ENCODE measurements around the gene FOXP2.
"Not testable (repeated sequence)": the region's sequence is repeated elsewhere in the genome, so short reads cannot be mapped to it uniquely, and the experiment has no call there.

FOXP2 gene

GRCh38 chr7:114598946-114599345, 184.3 kb downstream of the FOXP2 start:
- DNase-seq, result no peak

DNA sequence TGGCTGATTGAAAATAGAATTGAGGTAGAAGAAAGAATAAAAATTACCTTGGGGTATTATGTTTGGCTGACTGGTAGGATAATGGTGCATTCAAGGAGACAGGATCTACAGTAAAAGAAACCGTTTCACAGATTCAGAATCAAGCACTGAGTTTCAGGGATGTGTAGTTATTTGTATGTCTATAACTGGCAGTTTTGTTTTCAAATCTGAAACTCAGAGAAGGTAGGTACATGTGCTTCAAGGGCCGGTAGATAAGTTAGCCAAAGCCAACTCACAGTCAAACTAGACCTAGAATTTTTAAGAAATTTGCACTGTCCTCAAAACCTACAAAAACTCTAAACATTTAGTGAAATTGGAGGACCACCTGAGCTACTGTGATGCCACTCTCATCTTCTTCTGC, 191.5 kb downstream of the FOXP2 start:
- DNase-seq, result no peak

GRCh38 chr7:114608822-114609221, 194.2 kb downstream of the FOXP2 start:
- DNase-seq, result not testable (repeated sequence)

DNA sequence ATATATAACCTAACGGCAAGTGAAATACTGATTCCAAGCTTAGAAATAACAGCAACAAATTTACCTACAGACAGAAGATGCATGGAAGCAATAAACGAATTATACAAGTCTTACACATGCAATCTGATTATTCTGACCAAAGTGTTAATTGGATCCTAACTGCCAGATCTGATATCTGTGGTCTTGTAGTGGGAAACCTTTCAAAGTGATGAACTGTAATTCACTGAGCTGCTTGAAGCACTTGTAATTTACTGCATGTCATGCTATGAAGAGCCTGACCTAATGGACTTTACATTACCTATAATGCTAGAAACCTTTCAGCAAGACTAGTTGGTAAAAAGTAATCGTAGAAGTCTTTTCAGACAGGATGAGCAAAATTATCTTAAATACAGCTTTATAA, 205.6 kb downstream of the FOXP2 start:
- DNase-seq, result no peak

GRCh38 chr7:114622221-114622620, 207.6 kb downstream of the FOXP2 start:
- DNase-seq, result no peak

- no peak for DNase-seq
Measured at GRCh38 chr7:114623146-114623545, 208.5 kb downstream of the FOXP2 start.

DNA sequence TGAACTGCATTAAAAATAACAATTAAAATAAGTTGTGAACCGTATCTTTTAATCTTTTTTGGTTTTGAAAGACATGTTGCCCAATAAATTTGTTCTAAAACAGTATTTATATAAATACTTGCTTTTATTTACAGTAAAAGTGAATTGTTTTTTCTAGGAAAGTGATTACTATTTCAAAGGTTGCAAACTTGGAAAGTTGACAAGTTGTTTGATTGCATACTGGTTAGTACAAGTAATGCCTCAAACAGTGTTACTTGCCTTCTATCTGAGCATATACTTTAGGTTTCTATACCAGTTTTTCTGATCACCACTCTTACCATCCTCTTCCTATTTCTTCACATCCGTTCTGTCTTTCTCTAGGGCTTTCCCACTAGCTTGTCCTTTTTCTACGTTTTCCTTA, 212.6 kb downstream of the FOXP2 start:
- DNase-seq, result no peak

GRCh38 chr7:114628362-114628761, 213.7 kb downstream of the FOXP2 start:
- no peak for DNase-seq

DNA sequence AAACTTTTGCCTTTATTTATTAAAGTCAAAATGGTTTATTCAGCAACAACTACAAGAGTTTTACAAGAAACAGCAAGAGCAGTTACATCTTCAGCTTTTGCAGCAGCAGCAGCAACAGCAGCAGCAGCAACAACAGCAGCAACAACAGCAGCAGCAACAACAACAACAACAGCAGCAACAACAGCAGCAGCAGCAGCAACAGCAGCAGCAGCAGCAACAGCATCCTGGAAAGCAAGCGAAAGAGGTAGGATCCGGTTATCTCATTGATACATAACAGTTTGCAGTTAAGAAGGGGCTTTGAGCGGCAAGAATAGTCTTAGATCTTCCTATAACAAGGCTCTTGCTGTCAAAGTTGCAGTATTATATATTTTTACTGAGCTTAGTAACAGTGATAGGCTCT, 215.1 kb downstream of the FOXP2 start:
- DNase-seq, result no peak

- no peak for DNase-seq
Measured at GRCh38 chr7:114630201-114630990, 215.8 kb downstream of the FOXP2 start.

DNA sequence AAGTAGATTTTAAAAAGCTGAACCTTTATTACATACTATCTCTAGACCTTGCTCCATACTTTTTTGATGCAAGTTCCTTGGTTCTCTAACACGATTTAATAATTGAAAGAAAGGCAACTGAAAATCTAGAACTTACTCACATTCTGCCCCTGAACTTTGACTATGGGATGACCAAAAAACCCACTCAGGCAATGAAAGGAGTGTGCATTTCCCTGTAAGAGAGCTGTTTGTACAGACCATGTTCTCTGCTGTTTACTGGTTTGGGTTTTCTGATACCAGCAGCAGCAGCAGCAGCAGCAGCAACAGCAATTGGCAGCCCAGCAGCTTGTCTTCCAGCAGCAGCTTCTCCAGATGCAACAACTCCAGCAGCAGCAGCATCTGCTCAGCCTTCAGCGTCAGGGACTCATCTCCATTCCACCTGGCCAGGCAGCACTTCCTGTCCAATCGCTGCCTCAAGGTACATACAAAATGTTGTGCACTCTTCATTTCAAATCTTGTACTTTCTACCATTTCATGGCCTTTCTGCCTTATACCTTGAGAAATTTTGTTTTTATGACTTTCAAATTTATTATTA, 216.7 kb downstream of the FOXP2 start:
- no peak for DNase-seq

DNA sequence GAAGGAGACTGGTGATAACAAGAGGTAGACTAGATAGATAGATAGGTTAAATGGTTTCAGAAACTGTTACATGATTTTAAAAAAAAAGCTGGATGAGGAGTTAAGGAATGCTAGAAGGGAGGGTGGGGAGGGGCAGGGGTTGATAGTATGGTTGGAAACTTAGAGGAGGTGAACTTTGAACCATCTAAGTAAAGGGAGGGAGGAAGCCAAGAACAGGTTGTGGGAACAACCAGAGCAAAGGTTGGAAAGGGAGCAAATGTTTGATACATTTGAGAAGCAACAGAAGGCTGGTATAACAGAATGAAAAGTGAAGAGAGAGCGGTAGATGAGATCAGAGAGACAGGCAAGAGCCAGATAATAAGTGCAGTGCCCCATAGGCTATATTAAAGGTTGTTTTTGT, 224.8 kb downstream of the FOXP2 start:
- no peak for DNase-seq

DNA sequence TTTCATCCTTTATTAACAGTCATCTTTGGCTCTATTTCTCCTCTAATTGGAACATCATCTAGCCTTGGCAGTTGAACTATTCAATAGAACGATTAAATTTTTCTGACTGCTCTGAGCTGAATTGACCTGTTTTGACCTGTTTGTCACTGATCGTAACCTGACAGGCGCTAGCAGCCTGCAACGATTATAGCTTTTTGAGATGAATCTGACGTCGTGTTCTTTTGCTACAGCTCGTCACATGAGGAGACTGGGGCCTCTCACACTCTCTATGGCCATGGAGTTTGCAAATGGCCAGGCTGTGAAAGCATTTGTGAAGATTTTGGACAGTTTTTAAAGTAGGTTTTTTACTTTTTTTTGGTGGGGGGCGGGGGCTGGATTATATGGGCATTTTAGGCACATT, 229.8 kb downstream of the FOXP2 start:
- DNase-seq, result no peak

DNA sequence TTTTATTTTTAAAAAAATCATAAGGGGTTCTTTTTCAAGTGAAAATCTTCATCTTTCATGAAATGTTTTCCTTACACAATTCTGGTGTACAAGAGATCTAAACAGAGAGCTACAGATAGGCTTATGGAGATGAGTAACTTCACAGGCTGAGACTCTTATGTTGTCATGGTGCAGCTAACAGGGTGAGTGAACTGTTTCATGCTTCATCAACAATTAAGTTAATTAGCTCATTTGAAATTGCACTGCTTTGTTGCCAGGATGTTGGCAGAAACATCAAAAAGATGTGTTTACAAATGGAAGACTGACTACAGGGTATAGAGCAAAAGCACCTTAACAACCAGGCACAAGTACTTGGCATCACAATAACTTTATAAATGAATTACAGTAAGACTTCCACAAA, 230.8 kb downstream of the FOXP2 start:
- no peak for DNase-seq

DNA sequence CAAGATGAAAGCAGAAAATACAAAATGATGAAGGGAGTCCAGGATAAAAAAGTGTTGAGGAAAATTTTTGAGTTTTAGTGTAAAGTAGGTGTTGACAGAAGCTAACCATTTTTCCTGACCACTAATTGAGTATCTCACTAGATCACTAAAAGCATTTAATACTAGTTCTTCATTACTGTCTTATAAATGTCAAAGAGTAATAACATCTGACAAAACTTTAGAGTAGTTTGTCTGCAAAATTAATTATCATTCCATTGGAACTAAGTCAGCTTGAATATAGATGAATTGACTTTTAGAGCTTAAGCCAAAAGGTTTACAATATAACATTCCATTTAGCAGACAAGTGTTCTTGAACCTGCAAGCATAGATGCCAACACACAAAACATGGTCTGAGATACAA, 232.9 kb downstream of the FOXP2 start:
- DNase-seq, result no peak

DNA sequence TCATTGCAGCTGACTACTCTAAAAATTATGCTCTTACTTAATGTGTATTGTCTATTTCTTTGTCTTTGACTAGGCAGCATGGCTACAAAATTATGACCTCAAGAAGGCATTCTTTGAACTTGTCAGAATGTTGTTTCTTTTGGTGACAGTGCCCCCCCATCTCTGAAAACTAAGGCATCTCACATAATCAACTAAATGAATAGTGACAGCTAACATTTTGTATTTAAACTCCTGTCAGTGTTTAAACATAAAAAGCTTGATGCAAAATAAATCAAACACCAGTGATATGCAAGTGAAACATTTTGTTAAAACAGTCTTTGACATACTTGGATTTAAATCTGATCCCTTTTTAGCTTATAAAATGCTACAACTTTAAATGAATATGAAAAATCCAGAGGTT, 233.5 kb downstream of the FOXP2 start:
- DNase-seq, result no peak

DNA sequence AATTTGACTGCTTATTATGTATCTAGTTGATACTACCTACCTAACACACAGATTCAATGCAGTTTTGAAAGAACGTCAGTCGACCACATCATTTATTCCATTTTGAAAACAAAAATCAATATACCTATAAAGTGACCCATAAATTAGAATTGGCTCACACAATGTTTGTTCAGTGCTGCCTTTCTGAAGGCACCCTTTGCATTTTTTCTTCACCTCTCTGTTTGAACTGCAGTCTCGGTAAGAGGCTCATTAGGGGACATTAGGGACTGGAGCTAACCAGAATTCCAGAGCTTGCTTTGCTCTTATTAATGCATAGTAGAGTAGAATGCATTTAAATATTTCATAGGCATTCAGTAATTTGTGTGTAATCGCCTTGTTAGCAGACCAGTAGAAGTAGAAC, 234.1 kb downstream of the FOXP2 start:
- no peak for DNase-seq

- no peak for DNase-seq
Measured at GRCh38 chr7:114649689-114650088, 235.1 kb downstream of the FOXP2 start.

- DNase-seq, result no peak
Measured at GRCh38 chr7:114650491-114650890, 235.9 kb downstream of the FOXP2 start.

GRCh38 chr7:114652041-114652440, 237.4 kb downstream of the FOXP2 start:
- no peak for DNase-seq

- DNase-seq, result no peak
Measured at GRCh38 chr7:114653364-114654088, 238.9 kb downstream of the FOXP2 start.

DNA sequence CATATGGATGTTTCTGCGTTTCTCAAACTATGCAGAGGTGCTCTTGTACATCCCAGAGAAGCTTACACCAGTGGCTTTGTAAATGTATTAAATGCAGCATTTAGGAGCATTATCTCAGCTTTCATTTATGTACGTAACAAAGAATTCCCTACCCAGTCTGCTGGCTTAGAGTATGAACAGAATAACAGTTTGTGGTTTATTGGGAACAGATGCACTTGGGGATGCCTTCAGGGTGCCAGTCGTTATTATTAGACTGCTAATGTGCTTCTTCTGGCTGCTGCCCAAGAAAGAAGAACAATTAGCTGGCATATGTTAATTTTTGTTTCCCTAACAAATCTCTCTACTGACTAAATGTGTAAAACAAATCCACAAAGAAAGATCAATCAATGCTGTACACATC, 241.9 kb downstream of the FOXP2 start:
- DNase-seq, result no peak

DNA sequence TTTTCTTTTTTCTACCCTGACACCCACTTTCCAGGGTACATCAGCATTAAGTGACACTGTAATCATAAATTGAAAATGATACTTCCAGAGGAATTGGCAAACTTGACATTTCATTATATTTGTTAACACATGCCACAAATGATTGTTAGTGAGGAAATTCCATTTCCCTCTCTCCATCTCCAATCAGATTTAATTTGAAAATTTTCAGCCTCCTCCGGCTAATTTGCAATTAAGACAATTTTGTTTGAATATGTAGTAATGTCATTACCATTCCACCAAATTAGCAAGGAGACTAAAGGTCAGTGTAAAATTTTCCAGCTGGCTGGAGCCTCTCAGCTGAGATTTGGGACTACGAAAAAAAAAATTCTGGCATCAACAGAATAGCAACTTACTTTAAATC, 242.7 kb downstream of the FOXP2 start:
- DNase-seq, result no peak

DNA sequence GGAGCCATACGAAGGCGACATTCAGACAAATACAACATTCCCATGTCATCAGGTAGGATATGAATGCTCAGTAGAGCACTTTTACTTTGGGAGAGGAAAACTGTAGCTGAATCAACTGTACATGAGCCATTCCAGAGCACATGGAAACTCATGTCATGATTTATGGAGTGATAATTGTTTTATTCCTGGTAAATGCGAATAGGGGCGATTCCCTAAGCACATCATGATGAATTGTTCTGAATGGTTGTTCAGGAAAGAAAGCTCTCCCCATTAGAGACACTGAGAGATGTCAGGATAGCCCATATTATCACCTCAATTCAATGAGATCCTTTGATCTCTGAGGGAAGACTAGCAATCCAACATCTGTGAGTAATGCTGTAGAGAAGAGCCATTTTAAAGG, 243.6 kb downstream of the FOXP2 start:
- no peak for DNase-seq

Measured in AML-193 (cell line).